Measurements from ENCODE around the gene LRRD1. TPM values are rescaled to one million over a fixed set of nuclear protein-coding genes. Genes with fewer than 3 reads are reported as not detected.
A peak's percentile ranks its signal among the peaks of the same experiment; 100 is the strongest.

The LRRD1 gene
- 0.19 TPM in 1 of 2 replicates, not detected in the other for total RNA-seq (ENCODE audit: low replicate concordance)
- long read RNA-seq: 0 reads

GRCh38 chr7:92178928-92179924 is at the start of gene LRRD1:
LRRD1 (minus strand) TSS chr7:92179142; CDS start chr7:92165202, 13,940 bp downstream.
- H3K36me3 Mint-ChIP-seq: no peaks in the 10 kb centered on the region
- peak within 1 kb of the TSS; percentile 39 for H3K27ac Mint-ChIP-seq
- peak; percentile 97 for TF ChIP-seq CTCF (conservative IDR thresholded peaks at IDR 0.05)
- H3K4me3 Mint-ChIP-seq: peak within 1 kb of the TSS; percentile 83
- DNase-seq (ENCODE audit: extremely low spot score, unreplicated experiment): peak; percentile 92
- H3K4me1 Mint-ChIP-seq (ENCODE audit: unreplicated experiment): peaks cover 10% of the 10 kb centered on the region
- H3K9me3 Mint-ChIP-seq: no peaks in the 10 kb centered on the region
- H3K27me3 Mint-ChIP-seq: no peaks in the 10 kb centered on the region

GRCh38 chr7:92228742-92229141 is 49.8 kb upstream of the LRRD1 start:
- Mint-ChIP-seq H3K4me3 (no peak overlapping the region), H3K36me3 (peaks cover 40% of the 10 kb centered on the region), H3K27me3 (no peaks in the 10 kb centered on the region), H3K4me1 (ENCODE audit: unreplicated experiment) (no peaks in the 10 kb centered on the region), H3K9me3 (no peaks in the 10 kb centered on the region), H3K27ac (no peak overlapping the region)
- DNase-seq (ENCODE audit: extremely low spot score, unreplicated experiment): no peak
- no peak for TF ChIP-seq CTCF (conservative IDR thresholded peaks at IDR 0.05)

GRCh38 chr7:92228100-92228499 is 49.2 kb upstream of the LRRD1 start:
- no peak for TF ChIP-seq CTCF (conservative IDR thresholded peaks at IDR 0.05)
- DNase-seq (ENCODE audit: extremely low spot score, unreplicated experiment): no peak
- Mint-ChIP-seq H3K4me1 (ENCODE audit: unreplicated experiment) (no peaks in the 10 kb centered on the region), H3K9me3 (no peaks in the 10 kb centered on the region), H3K27ac (no peak overlapping the region), H3K36me3 (peaks cover 40% of the 10 kb centered on the region), H3K27me3 (no peaks in the 10 kb centered on the region), H3K4me3 (no peak overlapping the region)

GRCh38 chr7:92226981-92227380 is 48.0 kb upstream of the LRRD1 start:
- no peak overlapping the region for H3K27ac Mint-ChIP-seq
- H3K27me3 Mint-ChIP-seq: no peaks in the 10 kb centered on the region
- H3K9me3 Mint-ChIP-seq: no peaks in the 10 kb centered on the region
- H3K36me3 Mint-ChIP-seq: peaks cover 40% of the 10 kb centered on the region
- H3K4me1 Mint-ChIP-seq (ENCODE audit: unreplicated experiment): no peaks in the 10 kb centered on the region
- TF ChIP-seq CTCF (conservative IDR thresholded peaks at IDR 0.05): no peak
- H3K4me3 Mint-ChIP-seq: no peak overlapping the region
- no peak for DNase-seq (ENCODE audit: extremely low spot score, unreplicated experiment)

GRCh38 chr7:92221766-92222165 is 42.8 kb upstream of the LRRD1 start:
- no peak for TF ChIP-seq CTCF (conservative IDR thresholded peaks at IDR 0.05)
- H3K4me3 Mint-ChIP-seq: no peak overlapping the region
- H3K9me3 Mint-ChIP-seq: no peaks in the 10 kb centered on the region
- peaks cover 39% of the 10 kb centered on the region for H3K36me3 Mint-ChIP-seq
- no peaks in the 10 kb centered on the region for H3K27me3 Mint-ChIP-seq
- H3K4me1 Mint-ChIP-seq (ENCODE audit: unreplicated experiment): no peaks in the 10 kb centered on the region
- DNase-seq (ENCODE audit: extremely low spot score, unreplicated experiment): no peak
- peak overlapping the region; percentile 30 for H3K27ac Mint-ChIP-seq

Data from type B pancreatic cell (in vitro differentiated cells).